NCI-H748 (cell line): Measurements from ENCODE around the gene NT5DC4.

Experiments
- DNase-seq: peaks from one replicate; lab custom pipeline; 2025; ENCODE audit not compliant: unreplicated experiment; lab: John Stamatoyannopoulos, UW

NT5DC4 gene

DNA sequence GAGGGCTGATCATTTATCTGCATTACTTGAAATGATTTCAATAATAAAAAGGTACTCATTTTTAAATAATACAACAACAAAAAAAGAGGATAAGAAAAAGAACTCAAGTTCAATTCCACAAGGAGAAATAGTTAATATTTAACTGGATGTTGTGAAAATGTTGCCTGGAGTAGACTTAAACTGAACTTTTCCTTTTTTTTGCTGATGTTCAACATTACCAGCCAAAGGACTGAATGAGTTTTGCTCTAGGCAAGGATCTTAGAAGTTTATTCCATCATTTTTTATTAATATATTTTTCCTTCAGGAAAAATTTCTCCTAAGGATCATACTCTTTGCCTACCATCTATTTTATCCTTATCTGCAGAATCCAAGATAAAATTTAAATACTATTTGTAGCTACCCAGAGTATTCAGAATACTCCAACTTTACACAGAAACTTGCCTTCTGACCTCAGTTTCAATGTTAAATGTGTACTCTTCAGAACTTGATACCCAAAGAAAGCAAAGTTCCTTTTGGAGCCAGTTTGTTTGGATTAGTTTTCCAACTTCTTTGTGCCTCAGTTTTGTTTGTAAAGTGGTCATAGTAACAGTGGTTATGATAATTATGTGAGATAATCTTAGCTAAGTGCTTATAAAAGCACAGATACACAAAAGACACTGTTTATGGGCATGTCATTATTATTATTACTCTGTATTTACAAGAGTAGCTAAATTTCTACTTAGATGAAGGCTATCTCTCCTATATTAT lies 30.8 kb downstream of the NT5DC4 start:
- DNase-seq, result no peak

DNA sequence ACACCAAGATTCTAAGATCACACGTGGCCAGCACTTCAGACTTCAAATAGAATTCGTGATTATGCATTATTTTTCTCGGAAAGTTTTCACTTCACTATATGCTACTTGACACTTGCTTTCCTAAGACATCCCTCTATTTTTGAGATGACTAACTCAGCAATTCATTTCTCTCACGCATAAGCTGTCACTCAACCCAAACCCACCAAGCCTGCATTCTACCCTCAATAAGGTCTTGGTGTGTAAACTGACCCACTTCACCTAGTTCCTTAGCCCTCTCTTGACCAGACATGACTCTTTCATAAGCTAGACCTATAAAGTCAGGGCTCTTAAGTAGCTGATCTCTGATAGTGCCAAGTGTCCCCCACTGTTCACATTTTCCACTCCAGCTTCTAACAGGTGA lies 31.8 kb downstream of the NT5DC4 start:
- DNase-seq, result no peak

DNA sequence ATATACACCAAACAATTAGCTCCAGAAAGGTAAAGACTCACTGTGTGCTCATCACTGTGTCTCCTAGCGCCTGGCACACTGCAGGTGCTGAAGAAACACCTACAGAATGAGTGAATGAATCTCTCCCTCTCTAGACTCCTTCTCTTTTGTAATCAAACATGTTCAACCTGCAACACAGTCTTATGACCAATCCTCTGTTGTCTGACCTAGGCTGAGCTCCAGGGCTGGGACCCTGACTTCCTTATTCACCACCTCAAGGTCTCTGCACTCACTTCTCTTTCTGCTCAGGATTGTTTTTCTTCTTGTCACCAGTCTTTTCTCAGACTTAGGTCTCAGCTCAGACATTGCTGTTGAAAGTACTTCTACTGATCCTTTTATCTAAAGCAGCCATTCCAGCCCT lies 33.7 kb downstream of the NT5DC4 start:
- DNase-seq, result no peak

DNA sequence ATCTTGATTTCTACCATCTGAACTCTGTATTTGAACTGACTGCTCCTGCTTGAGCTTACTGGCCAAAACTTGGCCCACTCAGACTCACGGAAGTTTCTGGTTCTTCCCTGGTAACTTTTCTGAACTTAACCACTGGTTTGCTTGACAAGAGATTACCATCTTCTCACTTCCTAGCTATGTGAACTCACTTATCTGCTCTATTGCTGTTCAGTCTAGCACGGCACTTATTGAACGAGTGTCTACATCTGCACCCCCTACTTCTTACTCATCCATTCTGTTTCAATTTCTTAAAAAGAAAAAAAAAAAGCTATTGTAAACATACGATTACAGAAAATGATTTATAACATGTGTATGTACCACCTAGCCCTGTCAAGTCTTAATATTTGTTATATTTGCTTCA lies 34.6 kb downstream of the NT5DC4 start:
- no peak for DNase-seq

DNA sequence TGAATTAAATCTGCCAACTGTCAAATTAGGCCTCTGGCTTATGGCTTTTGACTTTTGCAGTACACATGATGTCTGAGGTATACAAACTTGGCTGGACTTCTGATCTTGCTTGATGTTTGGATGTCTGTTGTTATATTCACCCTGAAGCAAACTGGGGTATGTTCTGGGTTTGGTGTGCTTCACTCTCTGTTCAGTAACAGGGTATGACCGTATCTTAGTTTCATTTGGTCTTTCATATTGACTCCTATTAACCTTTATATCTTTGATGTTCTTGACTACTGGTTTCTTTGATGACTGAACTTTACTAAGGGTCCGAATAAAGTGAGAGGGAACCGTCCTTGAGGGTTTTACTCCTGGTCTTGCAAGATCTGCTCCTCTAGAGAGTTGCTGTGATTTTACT lies 35.4 kb downstream of the NT5DC4 start:
- DNase-seq, result no peak

DNA sequence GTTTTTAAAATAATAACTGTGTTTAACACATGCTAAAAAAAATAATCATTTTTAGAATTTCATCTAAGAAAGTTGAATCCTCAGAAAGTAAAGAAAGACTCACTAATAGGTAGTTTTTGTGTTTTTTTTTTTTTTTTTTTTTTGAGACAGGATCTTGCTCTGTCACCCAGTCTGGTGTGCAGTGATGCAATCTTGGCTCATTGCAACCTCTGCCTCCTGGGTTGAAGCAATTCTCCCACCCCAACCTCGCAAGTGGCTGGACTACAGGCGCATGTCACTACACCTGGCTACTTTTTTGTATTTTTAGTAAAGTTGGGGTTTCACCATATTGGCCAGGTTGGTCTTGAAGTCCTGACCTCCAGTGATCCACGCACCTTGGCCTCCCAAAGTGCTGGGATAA lies 36.4 kb downstream of the NT5DC4 start:
- no peak for DNase-seq

DNA sequence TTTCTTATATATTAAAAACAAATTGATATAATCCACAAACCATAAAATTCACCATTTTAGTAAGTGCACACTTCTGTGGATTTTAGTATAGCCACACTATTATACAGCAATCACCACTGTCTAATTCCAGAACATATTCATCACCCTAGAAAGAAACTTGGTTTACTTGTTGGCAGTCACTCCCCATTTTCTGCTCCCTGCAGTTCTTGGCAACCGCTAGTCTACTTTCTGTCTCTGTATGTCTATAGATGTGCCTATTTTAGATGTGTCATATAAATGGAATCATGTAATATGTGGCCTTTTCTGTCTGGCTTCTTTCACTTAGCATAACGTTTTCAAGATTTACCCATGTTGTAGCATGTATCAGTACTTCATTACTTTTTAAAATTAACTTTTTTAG lies 37.9 kb downstream of the NT5DC4 start:
- DNase-seq, result no peak

DNA sequence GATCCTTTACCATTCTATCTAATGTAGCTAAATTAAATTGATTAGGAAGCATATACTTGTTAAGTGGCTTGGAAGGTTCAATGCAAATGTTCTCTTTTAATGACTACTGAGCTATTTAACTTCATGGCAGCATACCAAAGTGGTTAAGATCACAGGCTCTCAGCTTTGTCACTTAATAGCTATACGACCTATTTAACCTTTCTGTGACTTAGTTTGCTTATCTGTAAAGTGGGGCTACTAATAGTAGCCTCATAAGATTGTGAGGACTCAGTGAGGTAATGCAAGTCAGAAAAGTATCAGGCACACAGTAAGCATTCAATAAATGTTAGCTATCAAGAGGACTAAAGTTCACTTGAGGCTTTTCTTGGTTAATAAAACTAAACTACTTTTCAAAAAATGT lies 39.3 kb downstream of the NT5DC4 start:
- DNase-seq, result no peak

DNA sequence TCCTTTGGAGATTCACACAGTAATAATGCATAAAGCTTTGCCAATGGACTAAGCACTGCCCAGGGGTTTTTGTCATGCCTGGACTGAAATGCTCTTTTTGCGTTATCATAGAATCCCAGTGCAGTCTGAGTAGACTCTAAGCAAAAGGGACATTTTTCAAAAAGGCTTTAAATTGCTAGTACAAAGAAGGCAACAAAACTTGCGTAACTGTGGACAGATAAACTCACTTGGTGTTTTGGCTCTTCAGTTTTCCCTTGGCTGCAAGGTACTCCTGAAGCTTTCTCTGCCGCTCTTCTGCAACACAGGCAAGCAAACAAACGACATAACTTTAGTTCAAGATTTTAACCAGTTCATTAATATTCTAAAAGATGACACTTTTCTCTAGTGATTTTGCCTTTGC lies 41.5 kb downstream of the NT5DC4 start:
- DNase-seq, result no peak

DNA sequence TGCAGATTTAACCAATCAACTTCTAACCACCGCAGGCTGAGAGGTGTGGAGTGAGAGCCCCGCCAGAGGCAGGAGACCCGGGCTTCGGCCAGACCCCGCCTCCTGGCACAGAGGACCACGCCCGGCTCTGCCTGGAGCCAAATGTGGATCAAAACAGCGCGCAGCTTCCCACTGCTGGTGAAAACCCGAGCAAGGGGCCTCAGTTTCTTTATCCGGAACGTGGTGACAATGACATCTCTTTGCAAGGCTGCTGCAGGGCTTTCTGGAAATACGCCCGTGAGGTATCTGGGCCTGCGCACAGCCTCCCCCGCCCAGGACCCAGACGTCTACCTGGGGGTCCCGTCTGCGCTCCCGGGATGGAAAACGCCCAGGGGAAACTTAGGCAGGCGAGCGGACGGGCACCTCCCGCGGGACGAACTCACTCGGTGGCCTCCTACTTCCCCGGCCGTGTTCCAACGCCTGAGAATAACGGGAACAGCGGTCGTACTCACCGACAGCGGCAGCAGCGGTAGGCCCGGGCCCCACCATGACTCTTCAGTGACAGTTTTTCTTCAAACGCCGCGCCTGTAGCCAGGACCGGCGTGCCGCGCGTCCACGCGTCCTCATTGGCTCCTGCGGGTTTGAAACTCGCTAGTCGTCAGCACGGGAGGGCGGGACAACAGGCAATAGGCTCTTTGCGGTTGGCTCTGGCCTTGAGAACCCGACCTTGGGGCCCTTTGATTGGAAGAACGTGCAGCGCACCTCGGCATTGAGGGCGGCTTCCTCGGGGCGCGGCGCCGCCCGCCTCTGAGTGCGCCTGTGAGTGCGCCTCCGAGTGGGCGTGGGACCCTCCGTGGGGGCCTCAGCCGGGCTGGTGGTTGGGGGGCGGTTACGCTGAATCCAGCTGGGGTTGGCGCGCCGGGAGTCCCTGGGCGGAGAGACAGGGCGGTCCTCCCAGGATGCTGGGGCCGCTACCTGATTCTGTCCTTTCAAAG lies 43.5 kb downstream of the NT5DC4 start, which contains the start of gene CKAP2L:
CKAP2L (minus strand) TSS at position 539 of the 974 bp plus-strand sequence; CDS start at position 528, 11 bp downstream.
- peak; percentile 97 for DNase-seq

DNA sequence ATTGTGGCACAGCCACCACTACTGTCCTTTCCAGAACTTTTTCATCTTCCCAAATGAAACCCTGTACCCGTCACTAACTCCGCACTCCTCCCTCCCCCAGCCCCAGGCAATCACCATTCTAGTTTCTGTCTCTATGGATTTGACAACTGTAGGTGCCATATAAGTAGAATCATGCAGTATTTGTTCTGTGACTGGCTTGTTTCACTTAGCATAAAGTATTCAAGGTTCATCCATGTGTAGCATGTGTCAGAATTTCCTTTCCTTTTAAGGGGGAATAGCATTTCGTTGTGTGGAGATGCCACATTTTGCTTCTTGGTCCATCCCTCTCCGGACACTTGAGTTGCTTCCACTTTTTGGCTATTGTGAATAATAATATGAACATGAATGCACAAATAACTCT lies 44.4 kb downstream of the NT5DC4 start:
- no peak for DNase-seq

DNA sequence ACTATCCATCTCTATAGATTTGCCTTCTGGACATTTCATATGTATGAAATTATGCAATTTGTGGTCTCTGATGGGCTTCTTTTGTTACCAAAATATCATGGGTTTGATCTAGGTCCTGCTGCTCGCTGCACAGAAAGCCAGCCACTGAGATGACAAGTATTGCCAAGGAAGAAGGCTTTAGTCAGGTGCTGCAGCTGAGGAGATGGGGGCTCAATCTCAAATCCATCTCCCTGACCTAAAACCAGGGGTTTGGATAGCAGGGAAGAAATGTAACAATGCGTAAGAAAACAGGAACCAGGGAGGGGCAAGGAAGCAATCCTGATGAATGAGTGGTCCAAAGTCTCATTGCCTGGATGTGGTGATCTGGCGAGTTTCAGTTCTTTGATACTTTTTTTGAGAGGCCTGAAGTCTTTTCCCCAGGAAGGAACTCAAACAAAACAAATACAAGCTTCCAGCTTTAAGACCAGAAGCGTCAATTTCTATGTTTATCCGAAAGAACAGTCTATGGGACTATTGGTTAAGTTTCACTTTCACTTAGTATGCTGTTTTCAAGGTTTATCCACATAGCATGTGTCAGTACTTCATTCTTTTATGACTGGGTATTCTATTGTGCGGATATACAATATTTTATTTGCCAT lies 47.0 kb downstream of the NT5DC4 start:
- DNase-seq, result no peak

DNA sequence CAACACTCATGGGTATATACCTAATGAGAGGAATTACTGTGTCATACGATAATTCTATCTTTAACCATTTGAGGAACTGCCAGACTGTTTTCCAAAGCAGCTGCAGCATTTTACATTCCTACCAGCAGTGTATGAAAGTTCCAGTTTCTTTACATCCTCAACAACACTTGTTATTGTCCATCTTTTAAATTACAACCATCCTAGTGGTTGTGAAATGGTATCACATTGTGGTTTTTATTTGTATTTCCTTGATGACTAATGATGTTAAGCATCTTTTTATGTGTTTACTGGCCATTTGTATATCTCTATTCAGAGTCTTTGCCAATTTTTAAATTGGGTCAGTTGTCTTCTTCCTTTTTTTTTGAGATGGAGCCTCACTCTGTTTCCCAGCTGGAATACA lies 47.6 kb downstream of the NT5DC4 start:
- no peak for DNase-seq

DNA sequence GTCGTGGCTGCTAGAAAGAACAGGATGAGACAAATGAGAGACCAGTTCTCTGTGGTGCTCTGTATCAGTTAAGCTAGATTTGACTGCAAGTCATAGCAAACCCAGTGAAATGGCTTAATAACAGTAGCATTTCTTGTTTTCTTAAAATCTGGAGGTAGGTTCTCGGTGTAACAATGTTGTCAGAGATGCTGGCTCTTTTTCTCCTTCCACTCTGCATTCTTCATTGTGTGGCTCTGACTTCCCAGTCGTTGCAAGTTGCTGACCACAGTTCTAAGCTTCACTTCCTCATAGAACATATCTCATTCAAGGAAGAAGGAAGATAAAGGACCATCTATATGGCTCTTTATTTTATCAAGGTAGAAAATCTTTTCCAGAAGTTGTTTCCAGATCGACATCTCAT lies 51.5 kb downstream of the NT5DC4 start:
- no peak for DNase-seq

DNA sequence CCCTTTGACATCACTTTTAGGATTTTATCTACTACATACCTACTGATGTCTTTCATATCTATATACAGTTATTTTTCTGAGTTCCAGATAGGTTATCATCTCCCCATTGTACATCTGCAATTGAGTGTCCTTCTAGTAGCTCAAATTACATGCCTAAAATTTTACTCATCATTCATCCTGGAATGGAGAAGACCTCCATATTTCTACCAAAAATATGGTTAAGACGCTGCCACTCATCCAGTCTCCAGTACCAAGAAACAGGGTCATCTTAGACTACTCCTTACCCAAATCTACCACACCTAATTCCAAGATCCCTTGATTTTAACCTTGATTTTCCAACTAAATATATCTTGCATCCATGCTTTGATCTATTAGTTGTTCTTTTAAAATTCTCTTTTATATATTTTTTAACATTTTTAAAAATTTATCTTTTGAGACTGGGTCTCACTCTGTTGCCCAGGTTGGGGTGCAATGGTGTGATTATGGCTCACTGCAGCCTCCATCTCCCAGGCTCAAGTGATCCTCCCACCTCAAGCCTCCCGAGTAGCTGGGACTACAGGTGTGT lies 52.2 kb downstream of the NT5DC4 start:
- DNase-seq, result no peak

DNA sequence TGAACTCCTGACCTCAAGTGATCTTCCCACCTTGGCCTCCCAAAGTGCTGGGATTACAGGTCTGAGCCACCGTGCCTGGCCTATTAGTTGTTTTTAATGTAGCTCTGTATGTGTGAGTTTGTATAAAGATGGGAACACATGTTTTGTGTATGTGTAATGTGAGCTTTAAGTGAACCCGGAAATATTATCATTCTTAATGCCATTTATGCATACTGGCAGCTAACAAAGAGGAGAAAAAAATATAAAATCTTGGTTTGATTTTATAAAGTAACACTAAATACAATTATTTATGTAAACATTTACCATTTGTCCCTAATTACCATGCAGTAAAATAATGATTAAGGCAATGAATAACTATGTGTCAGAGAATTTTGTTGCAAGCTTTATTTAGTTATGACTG lies 52.7 kb downstream of the NT5DC4 start:
- no peak for DNase-seq

DNA sequence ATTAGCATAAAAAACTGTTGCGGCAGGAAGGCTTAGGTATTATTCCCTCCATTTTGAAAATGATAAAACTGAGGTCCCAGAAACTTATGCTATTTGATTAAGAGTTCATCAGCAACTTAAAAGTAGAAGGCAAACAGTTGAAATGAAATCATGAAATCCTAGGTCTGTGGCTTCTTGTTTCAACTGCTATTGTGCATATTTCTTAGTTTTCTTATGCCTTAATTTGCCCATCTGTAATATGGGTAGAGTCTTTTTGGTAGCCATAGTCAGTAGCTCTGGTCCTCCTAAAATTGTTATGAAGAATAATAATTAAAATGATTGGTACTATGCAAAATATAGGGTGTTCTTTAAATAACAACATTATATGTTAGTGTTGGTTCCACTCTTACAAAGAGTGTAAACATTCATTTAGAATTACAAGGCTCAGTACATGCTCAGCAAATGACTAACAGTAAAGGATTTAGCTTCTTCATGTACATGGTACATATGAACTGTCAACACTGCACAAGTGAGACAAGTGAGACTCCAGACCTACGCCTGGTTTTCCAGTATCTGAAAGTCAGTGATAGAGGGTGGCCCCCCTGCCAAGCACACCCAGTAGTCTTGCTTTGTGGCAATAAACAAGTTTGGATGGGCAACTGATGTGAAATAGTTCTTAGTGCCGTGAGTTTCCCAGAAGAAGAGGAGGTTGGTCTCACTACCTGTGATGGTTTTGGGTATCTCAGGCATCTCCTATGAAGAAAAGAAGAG lies 53.9 kb downstream of the NT5DC4 start:
- DNase-seq, result no peak

DNA sequence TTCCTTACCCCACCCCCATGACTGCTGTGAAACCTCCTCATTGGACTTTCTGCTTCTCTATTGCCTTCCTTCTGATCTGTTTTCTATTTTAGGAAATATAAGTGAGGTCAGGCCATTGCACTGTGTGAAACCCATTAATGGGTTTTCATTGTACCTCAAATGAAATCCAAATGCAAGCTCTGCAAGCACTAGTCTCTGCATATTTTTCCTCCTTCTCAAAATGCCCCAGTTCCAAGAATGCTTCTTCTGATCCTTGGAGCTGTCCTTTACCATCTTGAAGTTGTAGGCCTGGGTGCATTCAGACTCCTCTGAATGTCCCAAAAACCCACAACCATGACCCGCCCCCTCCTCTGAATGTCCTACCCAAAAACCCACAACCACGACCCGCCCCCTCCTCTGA lies 55.3 kb downstream of the NT5DC4 start:
- no peak for DNase-seq

DNA sequence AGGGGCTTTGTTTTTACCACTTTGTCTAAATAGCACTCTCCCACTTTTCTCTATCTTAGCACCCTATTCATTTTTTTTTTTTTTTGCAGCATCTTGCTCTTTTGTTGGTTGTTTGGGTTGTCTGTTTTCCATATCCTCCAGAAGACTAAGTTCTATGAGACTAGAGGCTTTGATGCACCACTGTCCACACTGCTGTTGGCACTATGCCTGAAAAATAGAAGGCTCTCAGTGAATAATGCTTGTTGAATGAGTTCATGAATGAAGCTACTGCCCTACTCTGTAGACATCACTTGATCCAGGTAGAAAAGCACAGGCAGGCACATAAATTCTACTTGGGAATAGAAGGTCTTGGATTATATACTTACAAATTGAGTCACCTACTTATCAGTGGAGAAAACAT lies 56.2 kb downstream of the NT5DC4 start:
- no peak for DNase-seq

DNA sequence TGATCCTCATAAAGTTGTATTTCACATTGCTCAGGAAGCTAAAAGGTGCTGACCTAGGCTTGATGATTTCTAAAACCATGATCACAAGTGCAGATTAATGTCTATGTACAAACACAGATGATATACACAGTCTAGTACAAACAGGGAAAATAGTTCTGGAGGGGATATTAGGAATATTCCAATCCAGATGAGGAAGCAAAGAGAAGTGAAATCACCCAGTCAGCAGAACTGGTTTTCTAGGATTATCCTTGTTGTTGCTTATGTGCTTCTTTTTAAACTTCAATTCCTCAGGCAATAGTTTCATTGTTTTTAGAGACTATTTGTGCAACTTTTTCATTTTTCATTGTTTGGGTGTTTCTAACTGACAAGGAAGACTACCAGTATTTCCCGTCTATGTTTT lies 58.8 kb downstream of the NT5DC4 start:
- no peak for DNase-seq
